ENCODE measurements around the gene TIMM44.
"Not testable (repeated sequence)": the region's sequence is repeated elsewhere in the genome, so short reads cannot be mapped to it uniquely, and the experiment has no call there.

The TIMM44 gene

DNA sequence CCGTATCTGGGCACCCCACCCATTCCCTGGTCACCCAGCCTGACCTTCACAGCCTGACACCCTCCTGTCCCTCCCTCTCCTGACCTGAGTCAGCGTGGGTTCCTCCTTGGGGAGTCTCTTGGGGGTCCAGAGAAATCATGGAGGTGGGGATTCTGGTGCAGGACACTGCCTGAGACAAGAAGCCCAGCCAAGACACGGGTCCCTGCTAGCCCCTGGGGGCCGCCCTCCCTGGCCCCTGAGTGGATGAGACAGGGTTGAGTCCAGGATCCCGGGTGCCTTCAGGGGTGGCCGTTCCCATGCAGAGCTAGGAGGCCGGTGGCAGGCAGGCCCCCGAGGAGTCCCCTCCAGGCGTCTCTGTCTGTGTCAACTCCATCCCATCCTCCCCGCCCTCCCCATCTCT lies 38.2 kb downstream of the TIMM44 start:
- FAIRE-seq = no peak
- TF ChIP-seq POLR2A (IDR thresholded peaks at IDR 0.05; ENCODE audit: low read depth, low read length) = no peak

GRCh38 chr19:7904074-7905020 lies 39.1 kb downstream of the TIMM44 start:
- TF ChIP-seq POLR2A (IDR thresholded peaks at IDR 0.05; ENCODE audit: low read depth, low read length) = no peak
- FAIRE-seq (no peak), DNase-seq (ENCODE audit: insufficient read length, low spot score) (no peak)

More for the DNA sequence above, 38.2 kb downstream of the TIMM44 start:
- DNase-seq (ENCODE audit: insufficient read length, low spot score) = no peak

GRCh38 chr19:7903244-7904073 lies 40.0 kb downstream of the TIMM44 start, which contains the start of gene MAP2K7:
MAP2K7 (plus strand) TSS chr19:7903877; CDS start chr19:7903945, 68 bp downstream.
- FAIRE-seq (peak; percentile 92), DNase-seq (ENCODE audit: insufficient read length, low spot score) (peak; percentile 96)
- TF ChIP-seq POLR2A (IDR thresholded peaks at IDR 0.05; ENCODE audit: low read depth, low read length) = peak; percentile 97

- FAIRE-seq = no peak
- DNase-seq (ENCODE audit: insufficient read length, low spot score) = no peak
- TF ChIP-seq POLR2A (IDR thresholded peaks at IDR 0.05; ENCODE audit: low read depth, low read length) = no peak
These were observed 40.6 kb downstream of the TIMM44 start for GRCh38 chr19:7902796-7903243.

- no peak for TF ChIP-seq POLR2A (IDR thresholded peaks at IDR 0.05; ENCODE audit: low read depth, low read length)
- no peak for DNase-seq (ENCODE audit: insufficient read length, low spot score)
- no peak for FAIRE-seq
These were observed 42.1 kb downstream of the TIMM44 start for GRCh38 chr19:7901337-7901736.

DNA sequence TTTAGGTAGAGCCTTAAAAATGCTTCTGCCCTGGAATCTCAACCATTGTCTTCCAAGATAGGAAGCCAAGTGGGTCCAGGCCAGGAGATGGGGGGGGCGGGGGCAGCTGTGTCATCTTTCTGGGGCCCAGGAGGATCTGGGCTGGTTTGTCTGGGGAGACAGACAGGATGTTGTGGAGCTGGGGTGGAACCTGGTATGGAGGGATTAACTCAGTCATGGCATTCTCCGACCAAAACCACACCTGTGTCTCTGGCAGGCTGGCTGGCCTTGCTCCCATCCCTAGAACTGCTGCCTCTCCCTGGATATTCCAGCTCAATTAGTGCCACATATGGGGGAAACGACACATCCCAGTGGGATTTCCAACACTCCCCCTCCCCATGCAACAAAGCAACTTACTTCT lies 42.5 kb downstream of the TIMM44 start:
- FAIRE-seq (no peak), DNase-seq (ENCODE audit: insufficient read length, low spot score) (no peak)
- TF ChIP-seq POLR2A (IDR thresholded peaks at IDR 0.05; ENCODE audit: low read depth, low read length) = no peak

- no peak for DNase-seq (ENCODE audit: insufficient read length, low spot score)
- FAIRE-seq = no peak
- no peak for TF ChIP-seq POLR2A (IDR thresholded peaks at IDR 0.05; ENCODE audit: low read depth, low read length)
These were observed 43.0 kb downstream of the TIMM44 start for GRCh38 chr19:7900401-7900870.

DNA sequence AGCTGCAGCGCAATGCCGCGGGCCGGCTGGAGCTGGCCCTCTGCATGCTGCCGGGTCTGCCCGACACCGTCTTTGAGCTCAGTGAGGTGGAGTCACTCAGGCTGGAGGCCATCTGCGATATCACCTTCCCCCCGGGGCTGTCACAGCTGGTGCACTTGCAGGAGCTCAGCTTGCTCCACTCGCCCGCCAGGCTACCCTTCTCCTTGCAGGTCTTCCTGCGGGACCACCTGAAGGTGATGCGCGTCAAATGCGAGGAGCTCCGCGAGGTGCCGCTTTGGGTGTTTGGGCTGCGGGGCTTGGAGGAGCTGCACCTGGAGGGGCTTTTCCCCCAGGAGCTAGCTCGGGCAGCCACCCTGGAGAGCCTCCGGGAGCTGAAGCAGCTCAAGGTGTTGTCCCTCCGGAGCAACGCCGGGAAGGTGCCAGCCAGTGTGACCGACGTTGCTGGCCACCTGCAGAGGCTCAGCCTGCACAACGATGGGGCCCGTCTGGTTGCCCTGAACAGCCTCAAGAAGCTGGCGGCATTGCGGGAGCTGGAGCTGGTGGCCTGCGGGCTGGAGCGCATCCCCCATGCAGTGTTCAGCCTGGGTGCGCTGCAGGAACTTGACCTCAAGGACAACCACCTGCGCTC lies 43.6 kb downstream of the TIMM44 start:
- FAIRE-seq (no peak), DNase-seq (ENCODE audit: insufficient read length, low spot score) (no peak)
- no peak for TF ChIP-seq POLR2A (IDR thresholded peaks at IDR 0.05; ENCODE audit: low read depth, low read length)

DNA sequence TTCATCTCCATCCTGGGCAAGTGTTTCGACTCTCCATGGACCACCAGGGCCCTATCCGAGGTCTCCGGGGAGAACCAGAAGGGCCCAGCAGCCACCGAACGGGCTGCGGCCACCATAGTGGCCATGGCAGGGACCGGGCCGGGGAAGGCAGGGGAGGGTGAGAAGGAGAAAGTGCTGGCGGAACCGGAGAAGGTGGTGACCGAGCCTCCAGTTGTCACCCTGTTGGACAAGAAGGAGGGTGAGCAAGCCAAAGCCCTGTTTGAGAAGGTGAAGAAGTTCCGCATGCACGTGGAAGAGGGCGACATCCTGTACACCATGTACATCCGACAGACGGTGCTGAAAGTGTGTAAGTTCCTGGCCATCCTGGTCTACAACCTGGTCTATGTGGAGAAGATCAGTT lies 44.5 kb downstream of the TIMM44 start:
- FAIRE-seq = no peak
- DNase-seq (ENCODE audit: insufficient read length, low spot score) = no peak
- TF ChIP-seq POLR2A (IDR thresholded peaks at IDR 0.05; ENCODE audit: low read depth, low read length) = no peak

GRCh38 chr19:7897292-7897691 lies 46.2 kb downstream of the TIMM44 start:
- FAIRE-seq (no peak), DNase-seq (ENCODE audit: insufficient read length, low spot score) (no peak)
- no peak for TF ChIP-seq POLR2A (IDR thresholded peaks at IDR 0.05; ENCODE audit: low read depth, low read length)

DNA sequence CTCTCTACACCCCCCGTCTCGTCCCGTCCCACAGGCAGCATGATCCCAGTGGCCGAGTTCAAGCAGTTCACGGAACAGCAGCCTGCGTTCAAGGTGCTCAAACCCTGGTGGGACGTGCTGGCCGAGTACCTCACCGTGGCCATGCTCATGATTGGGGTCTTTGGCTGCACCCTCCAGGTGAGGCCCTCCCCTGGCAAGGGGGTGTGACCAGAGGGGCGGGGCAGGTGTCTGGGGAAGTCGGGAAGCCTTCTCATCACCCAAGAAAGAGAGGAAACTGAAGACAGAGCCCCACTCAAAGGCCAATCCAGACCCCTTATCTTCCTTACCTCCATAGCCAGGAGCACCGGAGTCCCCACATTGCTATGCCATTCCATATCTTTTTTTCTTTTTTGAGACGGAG lies 47.9 kb downstream of the TIMM44 start:
- FAIRE-seq (no peak), DNase-seq (ENCODE audit: insufficient read length, low spot score) (no peak)
- no peak for TF ChIP-seq POLR2A (IDR thresholded peaks at IDR 0.05; ENCODE audit: low read depth, low read length)

DNA sequence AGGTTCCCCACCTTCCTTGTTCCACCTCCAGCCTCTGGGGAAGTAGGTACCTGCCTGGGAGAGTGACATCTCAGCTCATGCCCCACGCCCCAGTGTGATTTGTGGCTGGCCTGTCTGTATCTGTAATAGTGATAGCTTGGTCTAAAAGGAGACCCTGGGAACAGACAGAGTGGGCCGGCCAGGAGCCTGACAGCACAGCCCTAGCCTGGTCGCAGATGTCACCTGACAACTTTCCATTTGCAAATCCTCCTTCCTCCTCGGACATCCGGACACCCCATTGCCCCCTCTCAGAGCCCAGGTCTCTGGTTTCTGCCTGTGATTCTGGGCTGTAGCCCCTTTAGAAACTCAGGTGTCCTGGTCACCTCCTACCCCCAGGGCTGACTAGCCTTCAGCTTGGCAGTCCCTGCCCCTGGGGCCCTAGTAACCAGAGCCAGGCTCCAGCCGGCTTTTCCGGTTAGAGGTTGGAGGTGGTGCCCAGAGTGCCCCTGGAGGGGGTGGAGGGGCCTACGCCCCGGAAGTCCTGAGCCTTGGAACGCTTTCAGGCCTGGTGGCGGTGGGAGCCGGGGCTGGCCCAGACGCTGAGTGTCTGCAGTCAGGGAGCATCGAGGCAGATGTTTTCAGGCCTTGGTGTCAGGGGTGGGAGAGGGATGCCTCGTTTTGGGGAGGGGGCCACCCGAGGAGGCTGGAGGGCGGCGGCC lies 48.7 kb downstream of the TIMM44 start:
- FAIRE-seq (no peak), DNase-seq (ENCODE audit: insufficient read length, low spot score) (no peak)
- no peak for TF ChIP-seq POLR2A (IDR thresholded peaks at IDR 0.05; ENCODE audit: low read depth, low read length)

DNA sequence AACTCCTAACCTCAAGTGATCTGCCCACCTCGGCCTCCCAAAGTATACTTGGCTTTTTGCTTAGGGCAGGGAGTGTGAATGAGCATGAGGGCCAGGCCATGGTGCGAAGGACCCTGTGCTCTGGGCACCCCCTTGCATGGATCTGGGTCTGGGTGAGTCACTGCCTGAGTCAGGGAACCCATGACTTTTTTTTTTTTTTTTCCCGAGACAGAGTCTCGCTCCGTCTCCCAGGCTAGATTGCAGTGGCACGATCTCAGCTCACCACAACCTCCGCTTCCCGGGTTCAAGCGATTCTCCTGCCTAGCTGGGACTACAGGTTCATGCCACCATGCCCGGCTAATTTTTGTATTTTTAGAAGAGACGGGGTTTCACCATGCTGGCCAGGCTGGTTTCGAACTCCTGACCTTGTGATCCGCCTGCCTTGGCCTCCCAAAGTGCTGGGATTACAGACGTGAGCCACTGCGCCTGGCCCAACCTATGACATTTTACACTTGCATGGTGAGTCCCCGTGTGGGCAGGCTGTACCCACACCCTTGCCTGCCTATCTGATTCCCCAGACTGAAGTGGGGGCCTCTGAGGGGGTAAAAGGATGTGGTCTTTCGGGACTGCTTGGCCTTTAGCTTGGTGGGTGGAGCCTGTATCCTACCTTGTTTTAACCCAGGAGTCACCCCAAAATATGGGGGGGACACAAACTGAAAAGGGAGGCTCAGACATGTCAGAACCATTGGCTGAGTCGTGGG lies 49.9 kb downstream of the TIMM44 start:
- DNase-seq (ENCODE audit: insufficient read length, low spot score); FAIRE-seq: not testable (repeated sequence)
